ENCODE measurements around the gene NAGK. TPM values are rescaled to one million over a fixed set of nuclear protein-coding genes. Genes with fewer than 3 reads are reported as not detected.
A peak's percentile ranks its signal among the peaks of the same experiment; 100 is the strongest.

The NAGK gene
- total RNA-seq, 1 donor from 2014 or later, result 133 TPM

GRCh38 chr2:71100195-71100964, 31.9 kb downstream of the NAGK start:
- Mint-ChIP-seq H3K27me3 (ENCODE audit: low read depth, unreplicated experiment) (no peaks in the 10 kb centered on the region), H3K9me3 (ENCODE audit: unreplicated experiment) (peaks cover 16% of the 10 kb centered on the region), H3K36me3 (ENCODE audit: low read depth, unreplicated experiment) (peaks cover 6% of the 10 kb centered on the region), H3K27ac (ENCODE audit: unreplicated experiment) (peak overlapping the region; percentile 14), H3K4me3 (ENCODE audit: unreplicated experiment) (no peak overlapping the region), H3K4me1 (ENCODE audit: low read depth, unreplicated experiment) (peaks cover 9% of the 10 kb centered on the region)
- no peak overlapping the region for H3K27ac ChIP-seq (ENCODE audit: low read depth, low read length)
- peak; percentile 39 for FAIRE-seq
- DNase-seq (ENCODE audit: low read depth), result peak; percentile 43
- no peak overlapping the region for H3K4me2 ChIP-seq (ENCODE audit: low read length)
- no peak overlapping the region for H3K4me3 ChIP-seq (ENCODE audit: insufficient read depth, low read depth, low read length)
- TF ChIP-seq CTCF (IDR thresholded peaks at IDR 0.05; ENCODE audit: insufficient read depth, low read depth, low read length) (peak; percentile 80), EZH2 (IDR thresholded peaks at IDR 0.05; ENCODE audit: insufficient read depth, low read length) (no peak)
- H3K27me3 ChIP-seq (ENCODE audit: insufficient read depth, low read length), result no peaks in the 10 kb centered on the region
- H3K9me3 ChIP-seq (ENCODE audit: insufficient read depth, low read depth, low read length), result no peaks in the 10 kb centered on the region
- H4K20me1 ChIP-seq (ENCODE audit: insufficient read depth, low read length), result no peaks in the 10 kb centered on the region
- peaks cover 3% of the 10 kb centered on the region for H3K4me1 ChIP-seq (ENCODE audit: insufficient read depth, low read length)
- H3K9ac ChIP-seq (ENCODE audit: low read length), result no peak overlapping the region
- H3K79me2 ChIP-seq (ENCODE audit: insufficient read depth, low read length), result no peaks in the 10 kb centered on the region
- no peaks in the 10 kb centered on the region for H3K36me3 ChIP-seq (ENCODE audit: insufficient read depth, low read length)
- H2AFZ ChIP-seq (ENCODE audit: low read depth, low read length), result no peak overlapping the region

GRCh38 chr2:71101656-71102055, 33.2 kb downstream of the NAGK start:
- peaks cover 9% of the 10 kb centered on the region for H3K4me1 Mint-ChIP-seq (ENCODE audit: low read depth, unreplicated experiment)
- Histone ChIP-seq H3K79me2 (ENCODE audit: insufficient read depth, low read length) (no peaks in the 10 kb centered on the region), H3K27me3 (ENCODE audit: insufficient read depth, low read length) (no peaks in the 10 kb centered on the region), H3K27ac (ENCODE audit: low read depth, low read length) (peak overlapping the region; percentile 18), H3K36me3 (ENCODE audit: insufficient read depth, low read length) (no peaks in the 10 kb centered on the region), H3K4me1 (ENCODE audit: insufficient read depth, low read length) (peaks cover 3% of the 10 kb centered on the region), H2AFZ (ENCODE audit: low read depth, low read length) (no peak overlapping the region), H3K4me3 (ENCODE audit: insufficient read depth, low read depth, low read length) (no peak overlapping the region), H4K20me1 (ENCODE audit: insufficient read depth, low read length) (no peaks in the 10 kb centered on the region), H3K9me3 (ENCODE audit: insufficient read depth, low read depth, low read length) (no peaks in the 10 kb centered on the region), H3K4me2 (ENCODE audit: low read length) (peak overlapping the region; percentile 49), H3K9ac (ENCODE audit: low read length) (peak overlapping the region; percentile 13)
- TF ChIP-seq CTCF (IDR thresholded peaks at IDR 0.05; ENCODE audit: insufficient read depth, low read depth, low read length) (no peak), EZH2 (IDR thresholded peaks at IDR 0.05; ENCODE audit: insufficient read depth, low read length) (no peak)
- no peak for FAIRE-seq
- peak; percentile 96 for DNase-seq (ENCODE audit: low read depth)
- peaks cover 24% of the 10 kb centered on the region for H3K9me3 Mint-ChIP-seq (ENCODE audit: unreplicated experiment)
- peak overlapping the region; percentile 92 for H3K27ac Mint-ChIP-seq (ENCODE audit: unreplicated experiment)
- H3K36me3 Mint-ChIP-seq (ENCODE audit: low read depth, unreplicated experiment), result peaks cover 6% of the 10 kb centered on the region
- no peaks in the 10 kb centered on the region for H3K27me3 Mint-ChIP-seq (ENCODE audit: low read depth, unreplicated experiment)
- no peak overlapping the region for H3K4me3 Mint-ChIP-seq (ENCODE audit: unreplicated experiment)

Measured in astrocyte (in vitro differentiated cells and primary cell).